ENCODE data around the gene RAB24.
"Not testable (repeated sequence)": the region's sequence is repeated elsewhere in the genome, so short reads cannot be mapped to it uniquely, and the experiment has no call there.

The RAB24 gene

GRCh38 chr5:177310332-177310731 lies 6.8 kb upstream of the RAB24 start:
- DNase-seq, result no peak

- peak; percentile 62 for DNase-seq
Measured at GRCh38 chr5:177309351-177310191, 6.1 kb upstream of the RAB24 start.

DNA sequence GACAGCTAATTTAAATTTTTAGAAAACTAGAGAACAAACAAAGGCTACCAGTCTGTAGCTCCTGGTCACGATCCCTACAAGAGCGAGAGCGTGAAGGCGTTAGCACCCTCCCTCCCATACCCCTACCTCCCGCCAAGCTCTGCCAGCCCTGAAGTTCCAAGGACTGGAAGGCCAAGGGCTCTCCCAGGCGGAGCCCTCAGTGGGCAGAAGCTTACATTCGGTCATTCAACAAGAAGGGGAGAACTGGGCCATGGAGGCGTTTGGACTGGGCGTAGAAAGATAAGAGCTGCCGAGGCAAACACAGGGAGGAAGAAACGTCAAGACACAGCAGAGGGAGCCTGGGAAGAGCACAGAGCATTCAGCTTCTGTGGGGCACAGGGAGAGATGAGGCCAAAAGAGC lies 5.2 kb upstream of the RAB24 start:
- no peak for DNase-seq

- DNase-seq, result no peak
Measured at GRCh38 chr5:177307544-177308363, 4.2 kb upstream of the RAB24 start.

- no peak for DNase-seq
Measured at GRCh38 chr5:177306674-177307543, 3.4 kb upstream of the RAB24 start.

- not testable (repeated sequence) for DNase-seq
Measured at GRCh38 chr5:177306103-177306640, 2.7 kb upstream of the RAB24 start.

GRCh38 chr5:177304392-177305119 lies 1.0 kb upstream of the RAB24 start:
- no peak for DNase-seq

- no peak for DNase-seq
Measured at GRCh38 chr5:177303925-177304391, 439 bp upstream of the RAB24 start.

DNA sequence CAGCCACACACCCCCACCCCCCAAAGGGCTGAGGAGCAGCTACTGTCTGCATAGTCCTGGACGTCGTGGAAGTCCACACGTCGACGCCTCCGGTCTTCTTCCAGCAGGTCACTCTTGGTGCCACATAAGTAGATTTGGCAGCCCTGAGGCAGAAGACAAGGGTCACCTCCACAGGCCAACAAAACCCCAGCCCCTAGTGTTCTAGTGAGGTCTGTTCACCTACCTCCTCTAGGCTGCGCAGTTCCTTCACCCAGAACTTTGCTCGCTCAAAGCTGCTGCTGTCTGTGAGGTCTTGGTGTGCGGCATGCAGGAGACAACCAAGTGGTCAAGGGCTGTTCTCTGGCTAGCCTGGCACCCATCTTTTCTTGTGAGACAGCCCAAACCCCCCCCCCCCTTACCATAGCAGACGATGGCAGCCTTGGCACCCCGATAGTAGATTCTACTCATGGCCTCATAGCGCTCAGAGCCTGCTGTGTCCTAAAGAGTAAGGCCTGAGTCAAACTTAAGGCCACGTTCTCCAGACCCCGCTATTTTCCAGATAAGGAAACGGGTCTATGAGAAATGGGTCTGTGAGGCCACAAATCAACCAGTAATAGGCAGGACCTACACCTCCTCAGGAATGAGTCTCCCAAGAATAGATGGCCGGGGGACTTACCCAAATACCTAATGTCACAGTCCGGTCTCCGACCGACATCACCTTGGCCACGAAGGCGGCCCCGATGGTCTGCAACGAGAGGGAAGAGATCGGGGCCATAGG lies 987 bp downstream of the RAB24 start:
- no peak for DNase-seq

DNA sequence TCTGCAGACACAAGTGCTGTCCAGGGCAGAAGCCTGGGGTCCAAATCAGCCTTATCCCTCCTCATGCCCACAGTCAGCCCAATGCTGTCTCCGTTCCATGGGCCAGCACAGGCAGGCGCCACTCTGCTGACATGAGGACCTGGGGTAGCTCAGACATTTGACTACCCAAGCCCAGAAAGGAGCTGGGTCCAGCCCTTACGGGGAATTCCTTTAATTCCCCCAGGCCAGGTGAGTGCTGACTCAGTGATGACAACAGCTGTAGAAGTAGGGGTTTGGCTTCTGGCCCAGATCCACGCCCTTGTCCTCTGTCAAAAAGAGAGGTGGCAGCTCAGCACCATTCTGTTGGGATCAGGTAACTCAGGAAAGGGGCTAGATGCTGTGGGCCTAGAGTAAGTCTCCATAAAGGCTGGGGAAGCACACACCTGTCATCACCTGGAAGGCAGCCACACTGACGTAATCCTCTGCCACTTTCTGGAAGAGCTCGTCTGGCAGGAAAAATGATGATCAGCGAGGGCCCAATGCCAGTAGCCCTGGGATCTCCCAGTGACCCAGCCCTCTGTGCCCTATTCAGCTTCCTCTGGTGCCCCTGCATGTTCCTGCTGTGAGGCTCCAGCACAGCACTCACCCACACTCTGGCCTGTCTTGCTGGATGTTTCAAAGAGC lies 1.9 kb downstream of the RAB24 start:
- DNase-seq, result no peak

- no peak for DNase-seq
Measured at GRCh38 chr5:177300951-177301350, 2.6 kb downstream of the RAB24 start.

DNA sequence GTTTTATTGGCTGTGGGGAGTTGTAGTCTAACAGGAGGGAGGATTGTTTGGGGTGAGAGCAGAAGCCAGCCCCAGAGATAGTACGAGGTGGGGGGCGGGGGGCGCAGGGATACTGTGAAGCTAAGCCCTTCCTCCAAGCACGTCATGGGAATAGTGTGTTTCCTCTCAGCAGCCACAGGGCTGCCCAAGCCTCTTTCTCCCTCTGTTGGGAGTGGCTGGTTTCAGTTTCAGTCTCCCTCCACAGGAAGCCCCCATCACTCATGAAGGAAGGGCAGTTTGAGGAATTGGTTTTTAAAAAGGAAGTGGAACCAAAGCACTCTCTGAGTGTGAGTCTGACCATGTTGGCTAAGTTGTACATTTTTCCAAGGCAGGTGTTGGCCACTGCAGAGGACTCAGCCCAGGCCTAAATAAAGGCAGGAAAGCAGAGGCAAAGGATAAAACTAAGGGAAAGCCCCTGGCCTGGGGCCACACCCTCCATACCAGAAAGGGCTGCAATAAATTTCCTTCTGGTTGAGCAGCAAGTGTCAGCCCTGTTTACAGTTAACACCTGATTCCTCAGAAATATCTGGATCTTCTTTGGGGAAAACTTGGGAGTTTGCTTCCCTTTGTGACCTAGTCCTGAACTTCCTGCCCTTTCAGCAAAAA lies 3.2 kb downstream of the RAB24 start:
- no peak for DNase-seq

- no peak for DNase-seq
Measured at GRCh38 chr5:177299697-177300096, 3.8 kb downstream of the RAB24 start.

DNA sequence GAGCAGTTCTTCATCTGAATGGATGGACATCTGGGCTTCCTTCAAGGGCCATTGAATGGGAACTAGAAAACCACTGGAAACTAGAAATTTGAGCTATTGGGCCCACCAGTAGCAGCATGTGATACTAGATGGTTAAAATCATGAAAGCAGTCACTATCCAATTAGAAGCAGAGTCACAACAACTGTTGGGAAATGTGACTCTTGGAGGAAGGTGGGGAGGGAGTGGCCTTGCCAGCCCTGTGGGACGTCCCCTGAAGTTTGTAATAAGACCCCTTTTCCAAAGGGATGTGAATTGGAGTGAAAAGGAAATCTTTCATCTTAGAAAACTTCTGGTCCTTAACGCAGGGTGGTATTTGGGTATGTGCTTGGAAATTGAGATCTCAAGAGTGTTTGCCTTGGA lies 5.6 kb downstream of the RAB24 start:
- DNase-seq, result no peak

DNA sequence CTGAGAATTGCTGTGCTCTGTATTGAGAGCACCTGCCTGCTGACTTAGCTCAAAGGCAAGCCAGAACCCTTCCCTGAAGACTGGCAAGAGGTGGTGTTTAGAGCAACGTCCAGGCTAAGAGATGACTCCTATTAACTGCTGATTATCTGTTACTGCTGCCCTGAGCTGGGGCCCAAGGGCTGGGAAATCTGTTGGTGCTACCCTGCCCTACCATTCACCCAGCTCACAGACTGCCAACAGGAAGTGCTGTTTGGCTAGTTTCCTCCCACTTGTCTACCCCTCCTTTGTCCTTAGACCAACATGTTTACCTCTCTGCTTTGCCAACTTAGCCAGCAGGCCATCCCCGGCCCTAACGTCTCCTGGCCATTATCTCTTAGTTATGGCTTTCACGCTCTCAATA lies 6.9 kb downstream of the RAB24 start:
- DNase-seq, result no peak

GRCh38 chr5:177295924-177296323 lies 7.6 kb downstream of the RAB24 start:
- DNase-seq, result no peak

GRCh38 chr5:177294632-177295031 lies 8.9 kb downstream of the RAB24 start:
- no peak for DNase-seq

- no peak for DNase-seq
Measured at GRCh38 chr5:177293819-177294581, 9.5 kb downstream of the RAB24 start.

- DNase-seq, result no peak
Measured at GRCh38 chr5:177291735-177292134, 11.8 kb downstream of the RAB24 start.
